H1 (cell line): ENCODE data around the gene EYA2.

Experiments used
- CTCF ChIP-seq, 3 experiments: IDR thresholded peaks; 1 replicate in 2 of 3; 2 replicates in 1 of 3; pipeline versions ENCODE4 v1.5.1 to v1.6.1; 2011; ENCODE audit warnings: low read length in 3 of 3, mild to moderate bottlenecking in 3 of 3, inconsistent platforms in 2 of 3, low read depth in 1 of 3, moderate library complexity in 1 of 3; ENCODE audit not compliant: insufficient read depth in 1 of 3; ENCODE audit errors: control extremely low read depth in 1 of 3
- JUND ChIP-seq: IDR thresholded peaks from 2 replicates; pipeline ENCODE4 v1.6.1; 2011; ENCODE audit warnings: mild to moderate bottlenecking, improper control_type of control experiment, low read length
- POLR2AphosphoS5 ChIP-seq: IDR thresholded peaks from 2 replicates; pipeline ENCODE4 v1.6.1; 2011; ENCODE audit warnings: low read depth, low read length

GRCh38 chr20:46945465-46945864, 50.8 kb downstream of the EYA2 start:
- TF ChIP-seq JUND (no peak), POLR2AphosphoS5 (no peak), CTCF (IDR thresholded peaks at IDR 0.05; ENCODE audit: control extremely low read depth in 1 of 3, insufficient read depth in 1 of 3, low read depth in 1 of 3, low read length in 3 of 3) (no peak)
